Kidney epithelial cell (primary cell): Measurements from ENCODE around the gene PINLYP. TPM values are rescaled to one million over a fixed set of nuclear protein-coding genes. Genes with fewer than 3 reads are reported as not detected.

ENCODE experiments used
- DNase-seq: peaks from one replicate; pipeline ENCODE4 v3.0.0-alpha.2; 2010; ENCODE audit warnings: low read depth
- H3K27me3 ChIP-seq: 2 replicates; pipeline ENCODE4 v1.6.0; 2011; ENCODE audit warnings: low read length; ENCODE audit not compliant: control insufficient read depth, insufficient read depth
- H3K36me3 ChIP-seq: 2 replicates; pipeline ENCODE4 v1.5.1; 2011; ENCODE audit warnings: low read length; ENCODE audit not compliant: control insufficient read depth, insufficient read depth
- H3K4me3 ChIP-seq: 2 replicates; pipeline ENCODE4 v1.5.1; 2011; ENCODE audit warnings: low read depth, mild to moderate bottlenecking, control low read depth, low read length
- CTCF ChIP-seq: IDR thresholded peaks from 2 replicates; pipeline ENCODE4 v1.5.1; 2011; ENCODE audit warnings: mild to moderate bottlenecking, moderate library complexity, low read length, control low read depth, inconsistent platforms; ENCODE audit not compliant: insufficient read depth, poor library complexity, severe bottlenecking
- total RNA-seq: library from RNA; depleted of rRNA; stranded (reverse); fragments of >200 nt; gene quantifications from 2 replicates; pipeline ENCODE4 v1.2.3, GENCODE V29; 2015

Gene PINLYP
- total RNA-seq, 1 donor from 2014 or later = 3.1 TPM

- H3K4me3 ChIP-seq = peak within 1 kb of the TSS; percentile 70
- peak; percentile 49 for DNase-seq
- TF ChIP-seq CTCF = no peak
- no peaks in the 10 kb centered on the region for H3K36me3 ChIP-seq
- H3K27me3 ChIP-seq = no peaks in the 10 kb centered on the region
Observed at GRCh38 chr19:43619262-43620060, 43.9 kb downstream of the PINLYP start, which contains the start of gene ZNF428. Gene ZNF428 (minus strand): TSS chr19:43619629. CDS start chr19:43614304, 5,325 bp downstream.

- no peak for DNase-seq
- TF ChIP-seq CTCF = no peak
Observed at GRCh38 chr19:43620061-43621001, 44.7 kb downstream of the PINLYP start.

GRCh38 chr19:43622070-43622469 is 46.5 kb downstream of the PINLYP start:
- H3K36me3 ChIP-seq = no peaks in the 10 kb centered on the region
- no peak for DNase-seq
- H3K27me3 ChIP-seq = no peaks in the 10 kb centered on the region
- no peak overlapping the region for H3K4me3 ChIP-seq
- TF ChIP-seq CTCF = no peak

More at GRCh38 chr19:43620061-43621001, 44.7 kb downstream of the PINLYP start:
- no peaks in the 10 kb centered on the region for H3K27me3 ChIP-seq
- H3K4me3 ChIP-seq = peak overlapping the region; percentile 70
- H3K36me3 ChIP-seq = no peaks in the 10 kb centered on the region

- H3K36me3 ChIP-seq = no peaks in the 10 kb centered on the region
- H3K27me3 ChIP-seq = no peaks in the 10 kb centered on the region
- TF ChIP-seq CTCF = no peak
- H3K4me3 ChIP-seq = no peak overlapping the region
- DNase-seq = no peak
Observed at GRCh38 chr19:43622956-43623355, 47.4 kb downstream of the PINLYP start.

GRCh38 chr19:43623889-43624670 is 48.5 kb downstream of the PINLYP start:
- no peaks in the 10 kb centered on the region for H3K27me3 ChIP-seq
- no peak overlapping the region for H3K4me3 ChIP-seq
- TF ChIP-seq CTCF = no peak
- no peaks in the 10 kb centered on the region for H3K36me3 ChIP-seq
- no peak for DNase-seq
